Midbrain (tissue), 1 donor: ENCODE data around the gene PEX14.

Experiments
- DNase-seq: peaks from one replicate; lab custom pipeline; 2025; lab: John Stamatoyannopoulos, UW

The PEX14 gene

GRCh38 chr1:10592373-10592772, 117.6 kb downstream of the PEX14 start:
- DNase-seq: no peak

GRCh38 chr1:10593750-10594149, 119.0 kb downstream of the PEX14 start:
- no peak for DNase-seq

GRCh38 chr1:10594595-10595223, 120.0 kb downstream of the PEX14 start:
- no peak for DNase-seq

- no peak for DNase-seq
These were observed 122.0 kb downstream of the PEX14 start for GRCh38 chr1:10596780-10597179.

- DNase-seq: no peak
These were observed 123.0 kb downstream of the PEX14 start for GRCh38 chr1:10597492-10598388.

- peak; percentile 23 for DNase-seq
These were observed 123.6 kb downstream of the PEX14 start for GRCh38 chr1:10598389-10598702.

GRCh38 chr1:10599194-10599861, 124.6 kb downstream of the PEX14 start:
- DNase-seq: no peak

GRCh38 chr1:10601342-10602070, 126.8 kb downstream of the PEX14 start:
- no peak for DNase-seq

- no peak for DNase-seq
These were observed 128.2 kb downstream of the PEX14 start for GRCh38 chr1:10602936-10603335.

- no peak for DNase-seq
These were observed 130.2 kb downstream of the PEX14 start for GRCh38 chr1:10604966-10605365.

- DNase-seq: no peak
These were observed 131.3 kb downstream of the PEX14 start for GRCh38 chr1:10606064-10606463.

GRCh38 chr1:10607228-10607627, 132.5 kb downstream of the PEX14 start:
- DNase-seq: no peak

- DNase-seq: no peak
These were observed 133.9 kb downstream of the PEX14 start for GRCh38 chr1:10608690-10609089.

GRCh38 chr1:10610901-10611600, 136.3 kb downstream of the PEX14 start:
- DNase-seq: no peak

GRCh38 chr1:10612436-10613160, 137.8 kb downstream of the PEX14 start:
- DNase-seq: no peak

- DNase-seq: no peak
These were observed 138.6 kb downstream of the PEX14 start for GRCh38 chr1:10613340-10613739.

- DNase-seq: no peak
These were observed 139.1 kb downstream of the PEX14 start for GRCh38 chr1:10613861-10614260.

- no peak for DNase-seq
These were observed 139.9 kb downstream of the PEX14 start for GRCh38 chr1:10614377-10615225.

- DNase-seq: no peak
These were observed 140.6 kb downstream of the PEX14 start for GRCh38 chr1:10615332-10615731.
